HFFc6 (cell line): ENCODE measurements around the gene CARHSP1. TPM values are rescaled to one million over a fixed set of nuclear protein-coding genes. Genes with fewer than 3 reads are reported as not detected.
A peak's percentile ranks its signal among the peaks of the same experiment; 100 is the strongest.

Source experiments
- DNase-seq: peaks from one replicate; pipeline ENCODE4 v3.0.0-alpha.2; 2018
- H3K27ac Mint-ChIP-seq: 2 replicates; pipeline ENCODE4 v1.8.0; 2020; ENCODE audit warnings: mild to moderate bottlenecking, mixed read lengths
- H3K27me3 Mint-ChIP-seq: 2 replicates; pipeline ENCODE4 v1.8.0; 2021; ENCODE audit warnings: mild to moderate bottlenecking, moderate library complexity, mixed read lengths; ENCODE audit not compliant: insufficient read depth
- H3K36me3 Mint-ChIP-seq: 2 replicates; pipeline ENCODE4 v1.8.0; 2021; ENCODE audit warnings: low read depth, mixed read lengths
- H3K4me1 Mint-ChIP-seq: 2 replicates; pipeline ENCODE4 v1.8.0; 2020; ENCODE audit warnings: low read depth, mixed read lengths
- H3K4me3 Mint-ChIP-seq: 2 replicates; pipeline ENCODE4 v1.8.0; 2020; ENCODE audit warnings: mild to moderate bottlenecking, moderate library complexity, mixed read lengths
- H3K9me3 Mint-ChIP-seq: 2 replicates; pipeline ENCODE4 v1.8.0; 2020; ENCODE audit warnings: mild to moderate bottlenecking, mixed read lengths
- CTCF ChIP-seq: fragments of 200-600 bp; sonication (generic); IDR thresholded peaks from 2 replicates; pipeline ENCODE4 v1.5.0; 2021; ENCODE audit warnings: antibody characterized with exemption, mild to moderate bottlenecking
- total RNA-seq, 6 experiments: library from RNA; stranded (reverse); fragmentation: NEBNext Ultra II Directional; extraction: Animal tissue kit (Norgen Biotek cat#: 25700); gene quantifications; 2 replicates in 1 of 6; 3 replicates in 5 of 6; pipeline ENCODE4 v1.2.3, GENCODE V29; 2021

CARHSP1 gene
- total RNA-seq, 6 experiments from 2014 or later = 91.4 to 114 (median 97.9) TPM

GRCh38 chr16:8863594-8864424 lies 5.0 kb downstream of the CARHSP1 start:
- no peaks in the 10 kb centered on the region for H3K9me3 Mint-ChIP-seq
- peaks cover 2% of the 10 kb centered on the region for H3K36me3 Mint-ChIP-seq
- no peak overlapping the region for H3K4me3 Mint-ChIP-seq
- no peak for TF ChIP-seq CTCF
- peaks cover 56% of the 10 kb centered on the region for H3K4me1 Mint-ChIP-seq
- H3K27me3 Mint-ChIP-seq = peaks cover 18% of the 10 kb centered on the region
- no peak for DNase-seq
- H3K27ac Mint-ChIP-seq = peak overlapping the region; percentile 32; the same call in 1 of the 2 replicates

GRCh38 chr16:8862309-8863130 lies 6.3 kb downstream of the CARHSP1 start:
- no peaks in the 10 kb centered on the region for H3K9me3 Mint-ChIP-seq
- no peak for DNase-seq
- peak overlapping the region; percentile 42; the same call in 1 of the 2 replicates for H3K27ac Mint-ChIP-seq
- H3K4me1 Mint-ChIP-seq = peaks cover 60% of the 10 kb centered on the region
- H3K4me3 Mint-ChIP-seq = no peak overlapping the region
- no peak for TF ChIP-seq CTCF
- peaks cover 10% of the 10 kb centered on the region for H3K36me3 Mint-ChIP-seq
- peaks cover 20% of the 10 kb centered on the region for H3K27me3 Mint-ChIP-seq

GRCh38 chr16:8861563-8862308 lies 7.1 kb downstream of the CARHSP1 start:
- Mint-ChIP-seq H3K27me3 (peaks cover 20% of the 10 kb centered on the region), H3K9me3 (no peaks in the 10 kb centered on the region), H3K36me3 (peaks cover 13% of the 10 kb centered on the region), H3K4me1 (peaks cover 53% of the 10 kb centered on the region), H3K27ac (no peak overlapping the region), H3K4me3 (no peak overlapping the region)
- TF ChIP-seq CTCF = no peak
- DNase-seq = no peak

GRCh38 chr16:8859913-8860881 lies 8.6 kb downstream of the CARHSP1 start:
- H3K36me3 Mint-ChIP-seq = peaks cover 24% of the 10 kb centered on the region
- peak overlapping the region; percentile 45; the same call in 1 of the 2 replicates for H3K27ac Mint-ChIP-seq
- H3K4me1 Mint-ChIP-seq = peaks cover 39% of the 10 kb centered on the region
- H3K4me3 Mint-ChIP-seq = no peak overlapping the region
- peaks cover 23% of the 10 kb centered on the region for H3K27me3 Mint-ChIP-seq
- no peaks in the 10 kb centered on the region for H3K9me3 Mint-ChIP-seq
- DNase-seq = no peak
- TF ChIP-seq CTCF = no peak
